Calu3 (cell line): ENCODE measurements around the gene BCO1. TPM values are rescaled to one million over a fixed set of nuclear protein-coding genes. Genes with fewer than 3 reads are reported as not detected.

Experiments
- BruUV-seq: library from RNA; stranded (reverse); fragments of 400-500 nt; replicated peaks from 2 replicates; lab custom pipeline; 2021; lab: Mats Ljungman, UMichigan
- CTCF ChIA-PET: fragments of 300-600 bp; sonication (Branson Sonifier 250); formaldehyde crosslinking; loops from one replicate; lab custom pipeline; 2022; ENCODE audit warnings: antibody characterized with exemption; lab: Charles Lee
- DNase-seq: peaks from one replicate; pipeline ENCODE4 v3.0.0; 2022
- H3K27ac Mint-ChIP-seq: one replicate; pipeline ENCODE4 v1.8.0; 2022; ENCODE audit warnings: mixed read lengths; ENCODE audit not compliant: unreplicated experiment
- H3K27me3 Mint-ChIP-seq: one replicate; pipeline ENCODE4 v1.8.0; 2022; ENCODE audit warnings: mixed read lengths; ENCODE audit not compliant: unreplicated experiment
- H3K36me3 Mint-ChIP-seq: one replicate; pipeline ENCODE4 v1.8.0; 2022; ENCODE audit warnings: mild to moderate bottlenecking, moderate library complexity, mixed read lengths; ENCODE audit not compliant: insufficient read depth, unreplicated experiment
- H3K4me1 Mint-ChIP-seq: one replicate; pipeline ENCODE4 v1.8.0; 2022; ENCODE audit warnings: mild to moderate bottlenecking, low read depth, mixed read lengths; ENCODE audit not compliant: unreplicated experiment
- H3K4me3 Mint-ChIP-seq: one replicate; pipeline ENCODE4 v1.8.0; 2022; ENCODE audit warnings: mild to moderate bottlenecking, low read depth, moderate library complexity, mixed read lengths; ENCODE audit not compliant: unreplicated experiment
- H3K9me3 Mint-ChIP-seq: one replicate; pipeline ENCODE4 v1.8.0; 2022; ENCODE audit warnings: low read depth, mixed read lengths; ENCODE audit not compliant: unreplicated experiment
- intact Hi-C: fragments of 100-400 bp; cut with micrococcal nuclease; formaldehyde crosslinking; loops from one replicate; pipeline ENCODE4 v1.10.0; 2022; ENCODE audit not compliant: unreplicated experiment
- total RNA-seq: library from RNA; stranded (reverse); gene quantifications from 2 replicates; pipeline ENCODE4 v1.2.3, GENCODE V29; 2022
- TF ChIP-seq, protein P1 (sequence below): fragments of 200-600 bp; IDR thresholded peaks from one replicate; pipeline ENCODE4 v1.8.0; 2022; ENCODE audit warnings: antibody characterized with exemption; ENCODE audit not compliant: unreplicated experiment

BCO1 gene
- total RNA-seq, 1 experiment from 2014 or later, result 6.6 TPM

GRCh38 chr16:81239367-81240121 lies 1.1 kb downstream of the BCO1 start:
- no peak for DNase-seq
- H3K36me3 Mint-ChIP-seq, result peaks cover 15% of the 10 kb centered on the region
- CTCF ChIA-PET, result interaction anchor here (0.7 to 1.2 kb wide), 4 partner anchors 9 to 213 kb away, joined by 3 to 4 read pairs (median 3); no protein-coding TSS in a partner anchor
- intact Hi-C loops, result no loop called here
- peak overlapping the region; percentile 81 for H3K4me3 Mint-ChIP-seq
- TF ChIP-seq, protein P1, sequence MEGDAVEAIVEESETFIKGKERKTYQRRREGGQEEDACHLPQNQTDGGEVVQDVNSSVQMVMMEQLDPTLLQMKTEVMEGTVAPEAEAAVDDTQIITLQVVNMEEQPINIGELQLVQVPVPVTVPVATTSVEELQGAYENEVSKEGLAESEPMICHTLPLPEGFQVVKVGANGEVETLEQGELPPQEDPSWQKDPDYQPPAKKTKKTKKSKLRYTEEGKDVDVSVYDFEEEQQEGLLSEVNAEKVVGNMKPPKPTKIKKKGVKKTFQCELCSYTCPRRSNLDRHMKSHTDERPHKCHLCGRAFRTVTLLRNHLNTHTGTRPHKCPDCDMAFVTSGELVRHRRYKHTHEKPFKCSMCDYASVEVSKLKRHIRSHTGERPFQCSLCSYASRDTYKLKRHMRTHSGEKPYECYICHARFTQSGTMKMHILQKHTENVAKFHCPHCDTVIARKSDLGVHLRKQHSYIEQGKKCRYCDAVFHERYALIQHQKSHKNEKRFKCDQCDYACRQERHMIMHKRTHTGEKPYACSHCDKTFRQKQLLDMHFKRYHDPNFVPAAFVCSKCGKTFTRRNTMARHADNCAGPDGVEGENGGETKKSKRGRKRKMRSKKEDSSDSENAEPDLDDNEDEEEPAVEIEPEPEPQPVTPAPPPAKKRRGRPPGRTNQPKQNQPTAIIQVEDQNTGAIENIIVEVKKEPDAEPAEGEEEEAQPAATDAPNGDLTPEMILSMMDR, result no peak
- no TSS peak for BruUV-seq
- peaks cover 27% of the 10 kb centered on the region for H3K4me1 Mint-ChIP-seq
- no peaks in the 10 kb centered on the region for H3K27me3 Mint-ChIP-seq
- peak overlapping the region; percentile 85 for H3K27ac Mint-ChIP-seq
- H3K9me3 Mint-ChIP-seq, result no peaks in the 10 kb centered on the region

DNA sequence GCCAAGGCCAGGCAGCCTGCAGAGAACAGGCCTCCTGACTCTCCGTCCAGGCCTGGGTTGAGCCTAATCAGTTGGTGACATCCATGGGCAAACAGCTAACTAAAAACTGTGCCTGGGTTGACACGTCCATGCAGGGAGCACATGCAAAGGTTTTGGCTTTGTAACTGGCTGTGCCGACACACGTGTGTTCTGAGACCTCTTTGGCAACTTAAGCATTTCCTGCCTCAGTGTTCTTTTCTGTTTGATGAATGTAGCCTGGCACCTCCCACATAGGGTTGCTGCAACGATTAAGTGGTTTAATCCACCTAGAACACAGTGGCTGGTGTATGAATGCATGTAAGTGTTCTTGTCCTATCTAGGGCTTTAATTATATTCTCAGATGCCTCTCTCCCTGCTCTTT lies 3.2 kb downstream of the BCO1 start:
- CTCF ChIA-PET, result no interaction called here
- H3K4me1 Mint-ChIP-seq, result peaks cover 27% of the 10 kb centered on the region
- no TSS peak for BruUV-seq
- DNase-seq, result no peak
- no peaks in the 10 kb centered on the region for H3K27me3 Mint-ChIP-seq
- H3K27ac Mint-ChIP-seq, result no peak overlapping the region
- TF ChIP-seq, protein P1, result no peak
- H3K9me3 Mint-ChIP-seq, result no peaks in the 10 kb centered on the region
- H3K36me3 Mint-ChIP-seq, result peaks cover 15% of the 10 kb centered on the region
- intact Hi-C loops, result no loop called here
- H3K4me3 Mint-ChIP-seq, result no peak overlapping the region

DNA sequence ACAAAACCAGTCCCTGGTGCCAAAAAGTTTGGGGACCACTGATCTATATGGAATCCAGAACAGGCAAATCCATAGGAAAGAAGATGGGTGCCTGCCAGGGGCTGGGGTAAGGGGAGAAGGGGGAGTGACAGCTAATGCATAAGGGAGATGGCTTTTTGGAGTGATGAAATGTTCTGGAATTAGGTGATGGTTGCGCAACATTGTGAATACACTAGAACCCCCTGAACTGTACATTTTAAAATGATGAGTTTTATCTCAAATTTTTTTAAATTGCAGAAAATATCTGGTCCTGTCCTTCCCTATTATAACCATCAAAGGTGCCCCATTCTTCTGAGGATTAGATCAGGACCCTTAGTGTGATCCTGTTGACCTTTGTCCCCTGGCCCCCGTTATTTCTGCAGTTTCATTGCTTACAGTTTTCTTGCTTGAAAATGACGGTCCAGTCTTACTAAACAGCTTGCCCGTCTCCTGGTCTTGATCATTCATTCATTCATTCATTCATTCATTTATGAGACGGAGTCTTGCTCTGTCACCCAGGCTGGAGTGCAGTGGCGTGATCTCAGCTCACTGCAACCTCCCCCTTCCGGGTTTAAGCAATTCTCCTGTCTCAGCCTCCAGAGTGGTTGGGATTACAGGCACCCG lies 4.6 kb downstream of the BCO1 start:
- H3K9me3 Mint-ChIP-seq, result no peaks in the 10 kb centered on the region
- peaks cover 17% of the 10 kb centered on the region for H3K4me1 Mint-ChIP-seq
- intact Hi-C loops, result no loop called here

DNA sequence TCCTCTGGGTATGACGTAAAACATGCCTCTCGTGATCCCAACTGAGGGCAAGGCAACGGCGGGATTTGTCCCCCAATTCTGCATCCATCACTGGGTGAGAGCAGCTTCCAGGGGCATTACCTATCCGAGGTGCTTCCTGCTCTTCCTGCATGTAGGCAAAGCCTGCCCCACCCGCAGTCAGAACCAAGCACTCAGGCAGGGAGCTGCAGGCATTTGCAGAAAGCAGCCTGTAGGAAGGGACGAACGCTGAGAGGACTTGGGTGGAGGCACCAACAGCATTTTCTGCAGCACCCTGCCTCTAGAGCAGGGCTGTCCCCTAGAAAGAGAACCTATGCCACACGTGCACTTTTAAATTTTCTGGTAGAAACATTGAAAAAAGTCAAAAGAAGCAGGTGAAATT lies 5.5 kb downstream of the BCO1 start:
- Mint-ChIP-seq H3K4me3 (no peak overlapping the region), H3K4me1 (peaks cover 9% of the 10 kb centered on the region), H3K27ac (no peak overlapping the region), H3K27me3 (no peaks in the 10 kb centered on the region), H3K9me3 (no peaks in the 10 kb centered on the region), H3K36me3 (peaks cover 5% of the 10 kb centered on the region)
- TF ChIP-seq, protein P1, result no peak
- no TSS peak for BruUV-seq
- CTCF ChIA-PET, result no interaction called here
- DNase-seq, result no peak
- intact Hi-C loops, result no loop called here

More for the DNA sequence above, 4.6 kb downstream of the BCO1 start:
- Mint-ChIP-seq H3K27me3 (no peaks in the 10 kb centered on the region), H3K27ac (no peak overlapping the region), H3K4me3 (no peak overlapping the region), H3K36me3 (peaks cover 14% of the 10 kb centered on the region)
- no peak for DNase-seq
- TF ChIP-seq, protein P1, result no peak
- CTCF ChIA-PET, result no interaction called here
- BruUV-seq, result no TSS peak
